ENCODE measurements around the gene HSD17B12. TPM values are rescaled to one million over a fixed set of nuclear protein-coding genes. Genes with fewer than 3 reads are reported as not detected.

HSD17B12 gene
- total RNA-seq, 1 experiment from 2014 or later, result 112 TPM

DNA sequence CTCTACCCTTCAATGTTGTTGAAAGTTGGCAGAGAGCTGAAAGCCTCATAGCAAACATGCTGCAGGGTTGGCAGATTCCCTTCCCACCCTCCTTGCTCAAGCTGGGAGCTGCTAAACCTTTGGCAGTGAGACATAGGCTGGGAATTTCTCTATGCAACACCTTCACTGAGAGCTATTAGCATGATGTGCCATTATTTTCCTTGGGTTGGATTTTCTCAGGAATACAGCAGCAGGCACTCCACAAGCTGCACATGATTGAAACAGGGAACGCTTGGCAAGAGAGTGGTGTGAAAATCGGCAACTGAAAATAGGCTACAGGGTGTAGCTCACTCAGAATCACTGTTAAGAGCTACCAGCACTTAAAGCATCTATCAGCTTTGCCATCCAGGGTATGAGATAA is 190.5 kb downstream of the HSD17B12 start:
- intact Hi-C loops (cut with micrococcal nuclease; ENCODE audit: unreplicated experiment), result no loop called here
- Histone ChIP-seq H3K27ac (no peak overlapping the region), H3K4me1 (replicated peaks; ENCODE audit: insufficient read depth) (no peaks in the 10 kb centered on the region), H3K4me2 (no peak overlapping the region), H3K4me3 (no peak overlapping the region), H3K9me2 (ENCODE audit: insufficient read depth) (no peaks in the 10 kb centered on the region), H3K9me3 (ENCODE audit: insufficient read depth, low read depth) (no peaks in the 10 kb centered on the region), H4K20me1 (ENCODE audit: insufficient read depth) (no peaks in the 10 kb centered on the region), H3F3A (ENCODE audit: insufficient read depth, low read depth) (no peaks in the 10 kb centered on the region), H2AFZ (no peak overlapping the region), H3K27me3 (ENCODE audit: insufficient read depth, low read depth) (peaks cover 55% of the 10 kb centered on the region), H3K36me3 (ENCODE audit: low read depth) (no peaks in the 10 kb centered on the region), H3K79me2 (ENCODE audit: low read depth) (no peaks in the 10 kb centered on the region)
- DNase-seq, result no peak
- CTCF ChIA-PET, result no interaction called here
- no TSS peak for BruUV-seq (replicated peaks)
- TF ChIP-seq CTCF (conservative IDR thresholded peaks at IDR 0.05) (no peak), EZH2 (IDR thresholded peaks at IDR 0.05; ENCODE audit: low read depth) (no peak)
- POLR2A ChIA-PET (ENCODE audit: unreplicated experiment), result no interaction called here

DNA sequence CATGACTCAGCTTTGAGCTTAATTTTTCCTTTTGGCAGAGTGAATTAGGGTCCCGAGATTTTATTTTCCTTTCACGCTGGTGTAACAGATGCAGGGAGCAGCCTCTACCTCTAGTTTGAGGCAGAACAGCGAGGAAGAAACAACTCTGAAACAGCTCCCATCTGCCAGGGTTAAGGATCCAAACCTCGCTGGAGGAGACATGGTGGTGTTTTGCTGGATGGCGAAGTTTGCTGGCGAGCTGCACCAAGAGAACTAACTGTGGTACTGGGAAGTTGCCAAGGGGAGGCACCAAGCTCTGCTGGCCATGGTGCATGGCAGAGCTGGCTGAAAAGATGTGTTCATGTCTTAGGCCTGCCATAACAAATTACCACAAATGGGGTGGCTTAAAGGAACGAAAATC is 192.5 kb downstream of the HSD17B12 start:
- no TSS peak for BruUV-seq (replicated peaks)
- Histone ChIP-seq H3K9me3 (ENCODE audit: insufficient read depth, low read depth) (no peaks in the 10 kb centered on the region), H3K36me3 (ENCODE audit: low read depth) (no peaks in the 10 kb centered on the region), H3K79me2 (ENCODE audit: low read depth) (no peaks in the 10 kb centered on the region), H4K20me1 (ENCODE audit: insufficient read depth) (no peaks in the 10 kb centered on the region), H3K9me2 (ENCODE audit: insufficient read depth) (no peaks in the 10 kb centered on the region), H3K4me3 (no peak overlapping the region), H3F3A (ENCODE audit: insufficient read depth, low read depth) (no peaks in the 10 kb centered on the region), H3K4me2 (no peak overlapping the region), H3K4me1 (replicated peaks; ENCODE audit: insufficient read depth) (no peaks in the 10 kb centered on the region), H2AFZ (no peak overlapping the region), H3K27ac (no peak overlapping the region), H3K27me3 (ENCODE audit: insufficient read depth, low read depth) (peaks cover 74% of the 10 kb centered on the region)
- intact Hi-C loops (cut with micrococcal nuclease; ENCODE audit: unreplicated experiment), result no loop called here
- ChIA-PET POLR2A (ENCODE audit: unreplicated experiment) (no interaction called here), CTCF (no interaction called here)
- TF ChIP-seq CTCF (conservative IDR thresholded peaks at IDR 0.05) (no peak), EZH2 (IDR thresholded peaks at IDR 0.05; ENCODE audit: low read depth) (no peak)
- DNase-seq, result no peak

DNA sequence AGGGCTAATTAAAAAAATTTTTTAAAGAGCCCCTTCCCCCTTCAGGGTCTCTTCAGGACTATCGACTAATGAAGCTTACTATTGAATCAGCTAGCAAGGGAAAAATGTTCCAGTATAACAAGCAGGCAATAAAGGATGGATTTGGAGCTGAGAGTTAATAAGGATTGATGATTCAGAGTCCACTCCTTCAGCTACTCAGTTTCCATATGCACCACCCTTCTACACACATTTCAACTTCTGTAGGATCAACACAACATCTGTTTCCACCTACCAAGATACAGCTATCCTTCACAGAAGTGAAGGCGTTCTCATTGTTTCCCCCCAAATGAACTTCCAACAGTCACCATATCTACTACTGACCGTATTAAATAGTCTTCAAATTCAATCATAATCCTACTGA is 193.5 kb downstream of the HSD17B12 start:
- no peak overlapping the region for H2AFZ ChIP-seq
- H3K9me2 ChIP-seq (ENCODE audit: insufficient read depth), result no peaks in the 10 kb centered on the region
- ChIA-PET POLR2A (ENCODE audit: unreplicated experiment) (no interaction called here), CTCF (interaction anchor here (0.7 kb wide), 1 partner anchor 22 kb away, joined by 3 read pairs; no protein-coding TSS in a partner anchor)
- DNase-seq, result no peak
- TF ChIP-seq CTCF (conservative IDR thresholded peaks at IDR 0.05) (no peak), EZH2 (IDR thresholded peaks at IDR 0.05; ENCODE audit: low read depth) (no peak)
- no peaks in the 10 kb centered on the region for H4K20me1 ChIP-seq (ENCODE audit: insufficient read depth)
- no peak overlapping the region for H3K27ac ChIP-seq
- no peak overlapping the region for H3K4me3 ChIP-seq
- no peaks in the 10 kb centered on the region for H3F3A ChIP-seq (ENCODE audit: insufficient read depth, low read depth)
- intact Hi-C loops (cut with micrococcal nuclease; ENCODE audit: unreplicated experiment), result no loop called here
- no peaks in the 10 kb centered on the region for H3K4me1 ChIP-seq (replicated peaks; ENCODE audit: insufficient read depth)
- BruUV-seq (replicated peaks), result no TSS peak
- H3K79me2 ChIP-seq (ENCODE audit: low read depth), result no peaks in the 10 kb centered on the region
- H3K36me3 ChIP-seq (ENCODE audit: low read depth), result no peaks in the 10 kb centered on the region
- H3K27me3 ChIP-seq (ENCODE audit: insufficient read depth, low read depth), result peaks cover 80% of the 10 kb centered on the region
- H3K4me2 ChIP-seq, result no peak overlapping the region
- H3K9me3 ChIP-seq (ENCODE audit: insufficient read depth, low read depth), result no peaks in the 10 kb centered on the region

All from PC-9 (cell line).